Ascending aorta (tissue), 2 donors: ENCODE results near the gene NRXN3. TPM values are rescaled to one million over a fixed set of nuclear protein-coding genes. Genes with fewer than 3 reads are reported as not detected.

Experiments
- DNase-seq, 2 donors: peaks; one replicate each; pipeline ENCODE4 v3.0.0-alpha.2; 2019; ENCODE audit warnings: low spot score in 2 of 2
- H3K27ac ChIP-seq, 2 donors: fragments of 200-600 bp; sonication (generic); one replicate each; pipeline ENCODE4 v1.5.1; 2016 to 2017; ENCODE audit warnings: mild to moderate bottlenecking in 1 of 2
- H3K27me3 ChIP-seq: fragments of 200-600 bp; sonication (generic); one replicate; pipeline ENCODE4 v1.5.1; 2017
- H3K36me3 ChIP-seq, 2 donors: fragments of 200-600 bp; sonication (generic); one replicate each; pipeline ENCODE4 v1.5.1; 2016
- H3K4me1 ChIP-seq, 2 donors: fragments of 200-600 bp; sonication (generic); one replicate each; pipeline ENCODE4 v1.5.1; 2016 to 2017; ENCODE audit warnings: mild to moderate bottlenecking in 1 of 2
- H3K4me3 ChIP-seq, 2 donors: fragments of 200-600 bp; sonication (generic); one replicate each; pipeline ENCODE4 v1.5.1; 2016 to 2017; ENCODE audit warnings: mild to moderate bottlenecking in 1 of 2
- H3K9me3 ChIP-seq, 2 donors: fragments of 200-600 bp; sonication (generic); one replicate each; pipeline ENCODE4 v1.5.1; 2016
- intact Hi-C: fragments of 100-400 bp; cut with DNase I; formaldehyde crosslinking; loops from one replicate; pipeline ENCODE4 v1.15.1; 2023
- total RNA-seq: library from RNA; depleted of rRNA; stranded (reverse); fragments of >200 nt; gene quantifications from one replicate; pipeline ENCODE4 v1.1.0, GENCODE V29; 2016
- TF ChIP-seq, protein P1 (sequence below), 3 experiments: fragments of 200-600 bp in 2 of 3; fragments of 450-650 bp in 1 of 3; sonication (generic) in 2 of 3; IDR thresholded peaks; one replicate each; pipeline ENCODE4 v1.5.1; 2016 to 2019; ENCODE audit warnings: antibody characterized with exemption in 3 of 3, mild to moderate bottlenecking in 1 of 3, moderate library complexity in 1 of 3

Gene NRXN3
- total RNA-seq, 1 donor from 2014 or later: 21.0 TPM

DNA sequence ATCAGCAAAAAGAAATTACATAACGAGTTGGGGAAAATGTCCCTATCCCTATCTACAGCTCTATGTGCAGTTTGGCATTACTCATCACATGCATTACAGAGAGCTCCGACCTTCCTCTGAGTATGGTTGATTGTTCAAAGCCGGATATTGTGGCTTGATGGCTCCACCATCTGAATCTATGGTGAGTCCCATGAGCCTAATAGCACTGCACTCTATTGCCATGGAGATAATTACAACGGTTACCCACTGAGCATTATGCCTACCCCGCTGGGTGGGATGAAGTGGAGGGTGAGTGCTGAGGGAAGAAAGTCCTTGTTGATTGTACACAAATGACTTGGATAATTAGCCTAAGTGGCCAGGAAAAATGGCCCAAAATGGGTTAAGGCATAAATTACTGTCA is 800.5 kb downstream of the NRXN3 start:
- H3K4me3 ChIP-seq: no peak overlapping the region

DNA sequence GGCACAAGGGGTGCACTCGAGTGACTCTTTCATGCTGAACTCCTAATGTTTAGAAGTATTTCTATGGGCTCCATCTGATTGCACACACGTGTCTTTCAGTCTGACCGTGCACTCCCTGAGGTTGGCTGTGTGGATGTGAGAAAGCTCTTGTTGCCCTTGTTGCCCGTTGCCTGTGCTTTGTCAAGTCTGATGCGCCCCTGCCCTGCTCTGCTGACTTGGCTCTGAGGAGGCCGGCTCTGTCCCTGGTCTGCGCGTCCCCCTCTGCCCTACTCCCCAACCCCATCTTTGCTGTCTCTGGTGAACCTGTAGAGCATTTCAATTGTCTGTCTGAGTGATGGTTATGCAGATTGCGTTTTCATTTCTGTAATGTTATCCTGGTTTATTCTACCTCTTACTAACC is 802.3 kb downstream of the NRXN3 start:
- DNase-seq: no peak
- TF ChIP-seq, protein P1, sequence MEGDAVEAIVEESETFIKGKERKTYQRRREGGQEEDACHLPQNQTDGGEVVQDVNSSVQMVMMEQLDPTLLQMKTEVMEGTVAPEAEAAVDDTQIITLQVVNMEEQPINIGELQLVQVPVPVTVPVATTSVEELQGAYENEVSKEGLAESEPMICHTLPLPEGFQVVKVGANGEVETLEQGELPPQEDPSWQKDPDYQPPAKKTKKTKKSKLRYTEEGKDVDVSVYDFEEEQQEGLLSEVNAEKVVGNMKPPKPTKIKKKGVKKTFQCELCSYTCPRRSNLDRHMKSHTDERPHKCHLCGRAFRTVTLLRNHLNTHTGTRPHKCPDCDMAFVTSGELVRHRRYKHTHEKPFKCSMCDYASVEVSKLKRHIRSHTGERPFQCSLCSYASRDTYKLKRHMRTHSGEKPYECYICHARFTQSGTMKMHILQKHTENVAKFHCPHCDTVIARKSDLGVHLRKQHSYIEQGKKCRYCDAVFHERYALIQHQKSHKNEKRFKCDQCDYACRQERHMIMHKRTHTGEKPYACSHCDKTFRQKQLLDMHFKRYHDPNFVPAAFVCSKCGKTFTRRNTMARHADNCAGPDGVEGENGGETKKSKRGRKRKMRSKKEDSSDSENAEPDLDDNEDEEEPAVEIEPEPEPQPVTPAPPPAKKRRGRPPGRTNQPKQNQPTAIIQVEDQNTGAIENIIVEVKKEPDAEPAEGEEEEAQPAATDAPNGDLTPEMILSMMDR (IDR thresholded peaks at IDR 0.05): no peak
- H3K4me3 ChIP-seq: no peak overlapping the region
- H3K27me3 ChIP-seq: no peaks in the 10 kb centered on the region
- H3K36me3 ChIP-seq: no peaks in the 10 kb centered on the region
- peaks cover 4 to 10% of the 10 kb centered on the region in 2 donors for H3K4me1 ChIP-seq
- no peak overlapping the region for H3K27ac ChIP-seq
- intact Hi-C loops: no loop called here
- no peaks in the 10 kb centered on the region for H3K9me3 ChIP-seq

More for the DNA sequence above, 800.5 kb downstream of the NRXN3 start:
- DNase-seq: no peak
- H3K9me3 ChIP-seq: no peaks in the 10 kb centered on the region
- intact Hi-C loops: no loop called here
- no peaks in the 10 kb centered on the region for H3K36me3 ChIP-seq
- TF ChIP-seq, protein P1 (IDR thresholded peaks at IDR 0.05): no peak
- peaks cover 4 to 10% of the 10 kb centered on the region in 2 donors for H3K4me1 ChIP-seq
- no peak overlapping the region for H3K27ac ChIP-seq
- no peaks in the 10 kb centered on the region for H3K27me3 ChIP-seq

DNA sequence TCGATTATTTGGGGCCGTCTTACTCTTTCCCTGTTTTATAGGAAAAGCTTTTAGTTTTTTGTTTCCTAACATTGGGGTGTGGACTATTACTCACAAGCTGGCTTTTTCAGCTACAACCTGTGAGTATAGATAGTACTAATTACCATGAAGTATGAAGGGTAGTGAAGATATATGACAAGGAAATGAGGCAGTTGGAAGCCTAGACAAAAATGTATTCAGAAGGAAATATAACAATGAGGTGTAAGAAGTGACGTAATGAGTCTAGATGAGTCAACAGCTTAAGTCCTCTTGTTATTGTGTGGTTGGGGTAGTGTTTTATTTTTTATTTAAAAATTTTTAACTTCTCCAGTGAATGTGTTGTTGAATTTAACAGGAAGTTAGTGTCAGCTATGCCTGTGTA is 804.5 kb downstream of the NRXN3 start:
- DNase-seq: no peak
- TF ChIP-seq, protein P1 (IDR thresholded peaks at IDR 0.05): no peak
- Histone ChIP-seq H3K36me3 (no peaks in the 10 kb centered on the region), H3K4me3 (no peak overlapping the region), H3K27ac (no peak overlapping the region), H3K4me1 (peaks cover 0 to 2% of the 10 kb centered on the region in 2 donors), H3K9me3 (no peaks in the 10 kb centered on the region), H3K27me3 (no peaks in the 10 kb centered on the region)
- intact Hi-C loops: no loop called here

DNA sequence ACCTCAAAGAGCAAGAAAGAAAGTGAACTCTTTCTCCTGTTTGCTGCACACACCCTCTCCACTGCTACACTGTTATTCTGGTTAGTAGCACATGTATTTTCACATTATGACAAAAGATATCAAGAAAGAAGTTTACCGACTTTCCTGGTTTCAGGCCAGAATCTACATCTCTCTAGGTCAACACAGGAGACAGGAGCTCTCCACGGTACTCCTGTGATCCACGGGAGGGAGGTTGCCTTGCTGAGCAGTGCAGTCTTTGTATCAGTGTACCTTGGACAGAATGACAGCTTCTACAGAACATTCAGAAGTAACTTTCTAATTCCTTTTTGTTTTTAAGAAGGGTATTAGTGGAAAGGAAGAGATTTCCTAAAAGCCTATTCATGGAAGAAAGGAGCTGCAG is 805.6 kb downstream of the NRXN3 start:
- no peaks in the 10 kb centered on the region for H3K9me3 ChIP-seq
- no peak overlapping the region for H3K27ac ChIP-seq
- TF ChIP-seq, protein P1 (IDR thresholded peaks at IDR 0.05): no peak
- intact Hi-C loops: no loop called here
- H3K4me3 ChIP-seq: no peak overlapping the region
- H3K36me3 ChIP-seq: no peaks in the 10 kb centered on the region
- H3K4me1 ChIP-seq: no peaks in the 10 kb centered on the region
- no peaks in the 10 kb centered on the region for H3K27me3 ChIP-seq
- no peak for DNase-seq

DNA sequence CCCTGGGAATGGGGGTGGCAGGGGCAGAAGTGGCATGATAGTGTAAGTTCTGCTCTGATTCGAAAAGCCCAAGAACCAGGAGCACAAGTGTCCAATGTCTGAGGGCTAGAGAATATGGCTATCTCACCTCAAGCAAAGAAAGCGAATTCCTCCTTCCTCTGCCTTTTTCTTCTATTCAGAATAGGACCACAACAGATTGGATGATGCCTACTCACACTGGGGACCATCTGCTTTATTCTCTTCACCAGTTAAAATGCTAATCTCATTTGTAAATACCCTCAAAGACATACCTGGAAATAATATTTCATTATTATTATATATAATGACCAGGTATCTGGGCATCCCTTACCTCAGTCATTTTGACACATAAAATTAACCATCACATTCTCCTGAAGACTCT is 808.7 kb downstream of the NRXN3 start:
- TF ChIP-seq, protein P1 (IDR thresholded peaks at IDR 0.05): no peak
- Histone ChIP-seq H3K4me1 (no peaks in the 10 kb centered on the region), H3K9me3 (no peaks in the 10 kb centered on the region), H3K27me3 (no peaks in the 10 kb centered on the region), H3K27ac (no peak overlapping the region), H3K4me3 (no peak overlapping the region), H3K36me3 (no peaks in the 10 kb centered on the region)
- DNase-seq: no peak
- intact Hi-C loops: no loop called here

DNA sequence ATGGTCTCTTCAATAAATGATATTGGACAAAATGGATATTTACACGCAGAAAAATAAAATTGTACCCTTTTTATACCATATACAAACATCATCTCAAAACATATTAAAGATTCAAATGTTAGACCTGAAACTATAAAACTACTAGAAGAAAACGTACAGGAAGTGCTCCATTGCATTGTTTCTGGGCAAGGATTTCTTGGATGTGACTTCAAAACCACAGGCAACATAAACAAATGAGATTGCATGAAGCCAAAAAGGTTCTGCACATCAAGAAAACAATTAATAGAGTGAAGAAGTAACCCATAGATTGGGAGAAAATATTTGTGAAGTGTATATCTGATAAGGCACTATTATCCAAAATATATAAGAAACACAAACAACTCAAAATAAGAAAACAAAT is 812.4 kb downstream of the NRXN3 start:
- no peak overlapping the region for H3K4me3 ChIP-seq
- intact Hi-C loops: no loop called here
- H3K27me3 ChIP-seq: no peaks in the 10 kb centered on the region
- no peaks in the 10 kb centered on the region for H3K36me3 ChIP-seq
- TF ChIP-seq, protein P1 (IDR thresholded peaks at IDR 0.05): no peak
- no peaks in the 10 kb centered on the region for H3K4me1 ChIP-seq
- no peaks in the 10 kb centered on the region for H3K9me3 ChIP-seq
- H3K27ac ChIP-seq: no peak overlapping the region
- no peak for DNase-seq
